MCF 10A (cell line): ENCODE measurements around the gene ADARB2. TPM values are rescaled to one million over a fixed set of nuclear protein-coding genes. Genes with fewer than 3 reads are reported as not detected.

Experiments used
- BruUV-seq: library from RNA; stranded (reverse); fragments of 400-500 nt; replicated peaks from 2 replicates; lab custom pipeline; 2021; lab: Mats Ljungman, UMichigan
- CTCF ChIA-PET: fragments of 300-600 bp; sonication (Branson Sonifier 250); formaldehyde crosslinking; extraction: SDS; loops from one replicate; lab custom pipeline; 2021; ENCODE audit warnings: antibody characterized with exemption, inconsistent platforms; lab: Yijun Ruan, JAX
- POLR2A ChIA-PET: fragments of 300-600, 350-650 bp; sonication (Branson Sonifier 250); formaldehyde crosslinking; extraction: SDS; loops from one replicate; lab custom pipeline; 2020; ENCODE audit warnings: antibody characterized with exemption, inconsistent platforms; lab: Yijun Ruan, JAX
- DNase-seq: peaks from one replicate; pipeline ENCODE4 v3.0.0-alpha.2; 2018; ENCODE audit not compliant: unreplicated experiment
- H3K27ac Mint-ChIP-seq: one replicate; pipeline ENCODE4 v1.8.0; 2022; ENCODE audit warnings: mild to moderate bottlenecking, low read depth, mixed read lengths; ENCODE audit not compliant: unreplicated experiment
- H3K27me3 Mint-ChIP-seq: one replicate; pipeline ENCODE4 v1.8.0; 2022; ENCODE audit warnings: mixed read lengths; ENCODE audit not compliant: insufficient read depth, unreplicated experiment
- H3K36me3 Mint-ChIP-seq: one replicate; pipeline ENCODE4 v1.8.0; 2022; ENCODE audit warnings: mild to moderate bottlenecking, moderate library complexity, mixed read lengths; ENCODE audit not compliant: insufficient read depth, unreplicated experiment
- H3K4me1 Mint-ChIP-seq: one replicate; pipeline ENCODE4 v1.8.0; 2022; ENCODE audit warnings: mixed read lengths; ENCODE audit not compliant: insufficient read depth, unreplicated experiment
- H3K4me3 Mint-ChIP-seq: one replicate; pipeline ENCODE4 v1.8.0; 2022; ENCODE audit warnings: mild to moderate bottlenecking, moderate library complexity, mixed read lengths; ENCODE audit not compliant: unreplicated experiment
- H3K9me3 Mint-ChIP-seq: one replicate; pipeline ENCODE4 v1.8.0; 2022; ENCODE audit warnings: mixed read lengths; ENCODE audit not compliant: unreplicated experiment
- intact Hi-C: fragments of 100-400 bp; cut with micrococcal nuclease; formaldehyde crosslinking; loops from 2 replicates; pipeline ENCODE4 v1.14.1; 2022
- total RNA-seq: library from RNA; stranded (reverse); gene quantifications from 2 replicates; pipeline ENCODE4 v1.2.3, GENCODE V29; 2022
- TF ChIP-seq, protein P1 (sequence below): fragments of 200-600 bp; IDR thresholded peaks from one replicate; pipeline ENCODE4 v1.8.0; 2022; ENCODE audit warnings: antibody characterized with exemption, mild to moderate bottlenecking; ENCODE audit not compliant: unreplicated experiment

Gene ADARB2
- total RNA-seq, 1 experiment from 2014 or later = 0.96 TPM

DNA sequence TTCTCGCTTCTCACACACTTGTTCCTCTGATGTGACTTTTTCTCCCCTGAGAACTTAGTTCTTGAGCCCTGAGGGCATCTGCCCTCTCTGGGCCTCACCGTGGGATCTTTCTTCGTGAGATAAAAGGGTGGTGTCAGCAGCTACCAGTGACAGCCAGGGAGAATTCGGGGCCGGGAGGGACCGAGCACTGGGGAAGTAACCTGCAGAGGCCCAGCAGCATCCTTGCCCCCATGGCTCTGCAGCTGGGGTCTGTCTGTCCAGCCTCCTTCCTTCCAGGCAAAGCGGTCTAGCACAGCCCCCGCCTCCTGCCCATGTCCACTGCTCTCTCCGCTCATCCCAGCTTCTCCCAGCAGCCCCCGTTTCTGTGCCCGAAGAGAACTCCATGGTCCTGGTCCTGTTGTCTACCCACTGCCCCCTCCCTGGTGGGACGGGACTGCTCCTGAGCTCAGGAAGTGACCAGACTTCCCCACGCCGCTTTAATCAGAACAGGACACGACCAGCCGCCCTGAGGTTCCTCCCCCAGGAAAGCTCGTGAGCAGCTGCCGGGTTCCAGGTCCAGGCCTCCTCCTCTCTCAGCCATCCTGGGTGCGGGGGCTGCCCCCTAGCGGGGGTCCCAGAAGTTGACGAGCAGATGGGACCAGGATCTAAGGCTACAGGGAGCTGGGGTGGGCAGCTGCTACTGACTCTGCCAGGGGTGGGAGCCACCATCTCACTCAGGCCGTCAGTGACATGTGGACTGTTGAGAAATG, 493.7 kb downstream of the ADARB2 start:
- intact Hi-C loops = no loop called here
- H3K9me3 Mint-ChIP-seq = peaks cover 12% of the 10 kb centered on the region
- H3K4me3 Mint-ChIP-seq = no peak overlapping the region
- no peak for DNase-seq
- TF ChIP-seq, protein P1, sequence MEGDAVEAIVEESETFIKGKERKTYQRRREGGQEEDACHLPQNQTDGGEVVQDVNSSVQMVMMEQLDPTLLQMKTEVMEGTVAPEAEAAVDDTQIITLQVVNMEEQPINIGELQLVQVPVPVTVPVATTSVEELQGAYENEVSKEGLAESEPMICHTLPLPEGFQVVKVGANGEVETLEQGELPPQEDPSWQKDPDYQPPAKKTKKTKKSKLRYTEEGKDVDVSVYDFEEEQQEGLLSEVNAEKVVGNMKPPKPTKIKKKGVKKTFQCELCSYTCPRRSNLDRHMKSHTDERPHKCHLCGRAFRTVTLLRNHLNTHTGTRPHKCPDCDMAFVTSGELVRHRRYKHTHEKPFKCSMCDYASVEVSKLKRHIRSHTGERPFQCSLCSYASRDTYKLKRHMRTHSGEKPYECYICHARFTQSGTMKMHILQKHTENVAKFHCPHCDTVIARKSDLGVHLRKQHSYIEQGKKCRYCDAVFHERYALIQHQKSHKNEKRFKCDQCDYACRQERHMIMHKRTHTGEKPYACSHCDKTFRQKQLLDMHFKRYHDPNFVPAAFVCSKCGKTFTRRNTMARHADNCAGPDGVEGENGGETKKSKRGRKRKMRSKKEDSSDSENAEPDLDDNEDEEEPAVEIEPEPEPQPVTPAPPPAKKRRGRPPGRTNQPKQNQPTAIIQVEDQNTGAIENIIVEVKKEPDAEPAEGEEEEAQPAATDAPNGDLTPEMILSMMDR = no peak
- H3K36me3 Mint-ChIP-seq = no peaks in the 10 kb centered on the region
- BruUV-seq = no TSS peak
- no peak overlapping the region for H3K27ac Mint-ChIP-seq
- POLR2A ChIA-PET = interaction anchor here (0.6 kb wide), 1 partner anchor 1457 kb away, joined by 4 read pairs; no protein-coding TSS in a partner anchor
- CTCF ChIA-PET = interaction anchor here (0.7 kb wide), 1 partner anchor 580 kb away, joined by 4 read pairs; no protein-coding TSS in a partner anchor
- H3K27me3 Mint-ChIP-seq = peaks cover 8% of the 10 kb centered on the region
- no peaks in the 10 kb centered on the region for H3K4me1 Mint-ChIP-seq

DNA sequence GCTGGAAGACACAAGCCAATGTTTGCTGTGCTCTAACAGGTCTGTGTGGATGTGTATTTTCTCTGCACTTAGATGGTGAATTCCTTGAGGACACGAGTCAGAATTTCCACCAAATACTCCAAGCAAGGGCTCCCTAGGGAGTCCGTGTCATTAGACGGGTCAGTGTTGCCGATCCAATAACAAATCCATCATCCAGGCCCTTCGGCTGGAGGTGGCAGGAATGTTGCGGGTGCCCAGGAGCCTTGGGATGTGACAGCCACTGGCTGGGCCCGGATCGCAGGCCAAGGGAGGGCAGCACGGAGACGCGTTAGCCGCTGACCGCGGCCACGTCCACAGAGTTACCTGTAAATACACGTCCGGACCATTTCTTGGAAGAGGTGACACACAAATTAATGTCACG, 494.4 kb downstream of the ADARB2 start:
- H3K4me1 Mint-ChIP-seq = no peaks in the 10 kb centered on the region
- peaks cover 12% of the 10 kb centered on the region for H3K9me3 Mint-ChIP-seq
- DNase-seq = no peak
- ChIA-PET CTCF (no interaction called here), POLR2A (no interaction called here)
- H3K36me3 Mint-ChIP-seq = no peaks in the 10 kb centered on the region
- intact Hi-C loops = no loop called here
- no peak overlapping the region for H3K4me3 Mint-ChIP-seq
- no TSS peak for BruUV-seq
- TF ChIP-seq, protein P1 = no peak
- no peak overlapping the region for H3K27ac Mint-ChIP-seq
- H3K27me3 Mint-ChIP-seq = peaks cover 6% of the 10 kb centered on the region

DNA sequence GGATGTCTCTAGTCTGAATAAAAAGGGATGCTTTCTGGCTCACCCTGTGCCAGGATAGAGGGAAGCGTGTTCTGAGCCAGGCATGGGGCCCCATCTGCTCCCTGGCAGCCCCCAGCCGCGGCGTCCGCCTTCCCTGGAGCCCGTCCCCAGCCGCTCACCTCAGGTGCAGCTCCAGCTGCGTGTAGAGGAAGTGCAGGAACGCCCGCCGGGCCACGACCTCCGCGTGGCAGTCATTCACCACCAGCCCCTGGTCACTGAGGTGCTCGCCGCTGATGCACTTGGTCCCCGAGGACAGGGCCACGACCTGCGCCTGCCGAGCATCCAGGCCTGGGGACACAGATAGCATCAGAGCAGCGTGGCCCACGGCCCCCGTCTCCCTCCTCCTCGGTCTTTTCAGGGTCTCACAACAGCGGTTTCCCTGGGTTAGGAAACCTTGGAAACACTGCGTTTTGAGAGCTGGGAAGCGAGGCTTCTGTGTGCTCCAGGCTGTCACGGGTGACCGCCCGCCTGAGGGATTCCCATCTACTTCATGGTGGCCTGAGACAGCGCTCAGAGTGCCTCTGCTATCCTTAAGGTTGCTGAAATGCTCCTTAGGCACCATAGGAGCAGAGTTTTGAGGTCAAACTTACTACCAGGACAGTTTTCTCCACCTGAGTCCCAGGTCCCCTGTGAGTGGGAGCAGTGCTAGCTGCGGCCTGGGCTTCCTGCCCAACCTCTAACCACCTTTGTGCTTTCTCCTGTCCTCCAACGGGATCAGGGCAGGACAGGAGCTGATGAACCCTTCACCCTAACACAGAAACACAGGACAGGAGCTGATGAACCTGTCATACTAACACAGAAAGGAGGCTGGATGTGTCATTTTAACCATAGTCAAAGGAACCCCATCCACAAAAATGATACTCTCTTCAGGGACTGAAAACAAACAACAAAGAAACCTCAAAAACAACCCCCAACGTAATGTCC, 495.1 kb downstream of the ADARB2 start:
- H3K4me1 Mint-ChIP-seq = no peaks in the 10 kb centered on the region
- no peaks in the 10 kb centered on the region for H3K36me3 Mint-ChIP-seq
- no peaks in the 10 kb centered on the region for H3K27me3 Mint-ChIP-seq
- no TSS peak for BruUV-seq
- POLR2A ChIA-PET = no interaction called here
- no peak overlapping the region for H3K4me3 Mint-ChIP-seq
- peaks cover 12% of the 10 kb centered on the region for H3K9me3 Mint-ChIP-seq
- CTCF ChIA-PET = no interaction called here
- DNase-seq = no peak
- intact Hi-C loops = no loop called here
- TF ChIP-seq, protein P1 = no peak
- H3K27ac Mint-ChIP-seq = no peak overlapping the region

DNA sequence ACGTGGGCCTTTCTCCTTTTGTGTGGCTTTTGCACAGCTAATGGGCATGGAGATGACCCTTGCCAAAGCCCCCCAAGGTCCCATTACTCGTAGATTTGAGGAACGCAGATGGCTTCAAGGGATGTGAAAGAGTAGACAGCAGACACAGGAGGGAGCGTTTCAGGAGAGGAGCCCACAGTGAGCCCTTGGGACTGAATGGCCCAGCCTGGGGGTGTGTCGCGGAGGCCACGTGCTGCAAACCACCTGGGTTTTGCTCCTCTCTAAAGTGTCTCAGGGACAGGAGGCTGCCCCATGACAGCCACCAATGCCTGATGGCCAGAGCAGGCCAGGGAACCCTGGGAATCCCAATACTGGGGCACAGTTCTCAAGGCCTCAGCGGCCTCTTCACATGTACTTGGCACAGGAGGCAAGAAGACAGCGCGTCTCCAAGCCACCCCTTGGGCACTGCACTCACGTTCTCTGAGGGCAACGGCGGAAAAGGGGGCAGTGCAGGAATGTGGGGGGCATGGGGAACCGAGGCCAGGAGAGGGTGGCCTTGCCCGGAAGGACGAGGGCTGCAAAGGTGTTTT, 495.9 kb downstream of the ADARB2 start:
- no TSS peak for BruUV-seq
- Mint-ChIP-seq H3K27me3 (no peaks in the 10 kb centered on the region), H3K9me3 (peaks cover 12% of the 10 kb centered on the region), H3K27ac (no peak overlapping the region), H3K4me1 (no peaks in the 10 kb centered on the region), H3K36me3 (no peaks in the 10 kb centered on the region), H3K4me3 (no peak overlapping the region)
- ChIA-PET POLR2A (no interaction called here), CTCF (interaction anchor here (0.7 kb wide), 1 partner anchor 745 kb away, joined by 3 read pairs; no protein-coding TSS in a partner anchor)
- TF ChIP-seq, protein P1 = no peak
- no peak for DNase-seq
- intact Hi-C loops = no loop called here
